Brain microvascular endothelial cell (primary cell): Measurements from ENCODE around the gene CAPN9.

Experiments used
- DNase-seq: peaks from one replicate; pipeline ENCODE4 v3.0.0-alpha.2; 2020
- H3K27ac ChIP-seq: fragments of 250-450 bp; sonication (Bioruptor Pico); 2 replicates; pipeline ENCODE4 v1.5.1; 2020; ENCODE audit warnings: mild to moderate bottlenecking, moderate library complexity
- H3K27me3 ChIP-seq: fragments of 250-450 bp; sonication (Bioruptor Pico); replicated peaks from 2 replicates; pipeline ENCODE4 v1.5.1; 2020; ENCODE audit warnings: mild to moderate bottlenecking
- H3K36me3 ChIP-seq: fragments of 250-450 bp; sonication (Bioruptor Pico); replicated peaks from 2 replicates; pipeline ENCODE4 v1.5.1; 2020; ENCODE audit warnings: mild to moderate bottlenecking
- H3K4me3 ChIP-seq: 2 replicates; pipeline ENCODE4 v1.5.1; 2011; ENCODE audit warnings: low read depth, mild to moderate bottlenecking, control low read depth, low read length, moderate library complexity
- CTCF ChIP-seq: IDR thresholded peaks from 2 replicates; pipeline ENCODE4 v1.5.1; 2011; ENCODE audit warnings: low read depth, mild to moderate bottlenecking, moderate library complexity, low read length, control low read depth, inconsistent platforms; ENCODE audit errors: missing control alignments
- in situ Hi-C: cut with HindIII; loops from 2 replicates; pipeline ENCODE4 v1.10.0; 2017; ENCODE audit warnings: low sequenced_read_pairs, low pct_ligation_motif_present

CAPN9 gene

GRCh38 chr1:230818367-230818766, 71.2 kb downstream of the CAPN9 start:
- Histone ChIP-seq H3K27ac (no peak overlapping the region), H3K36me3 (no peaks in the 10 kb centered on the region), H3K27me3 (no peaks in the 10 kb centered on the region), H3K4me3 (no peak overlapping the region)
- in situ Hi-C loops = loop anchor here (25.0 kb wide), 1 partner anchor 394 kb away; no protein-coding TSS in a partner anchor
- DNase-seq = no peak
- TF ChIP-seq CTCF = no peak

- no peak overlapping the region for H3K4me3 ChIP-seq
- in situ Hi-C loops = loop anchor here (25.0 kb wide), 1 partner anchor 393 kb away; no protein-coding TSS in a partner anchor
- TF ChIP-seq CTCF = no peak
- no peaks in the 10 kb centered on the region for H3K36me3 ChIP-seq
- H3K27me3 ChIP-seq = no peaks in the 10 kb centered on the region
- DNase-seq = no peak
- no peak overlapping the region for H3K27ac ChIP-seq
Observed at GRCh38 chr1:230818901-230819300, 71.7 kb downstream of the CAPN9 start.

- H3K27ac ChIP-seq = no peak overlapping the region
- H3K36me3 ChIP-seq = no peaks in the 10 kb centered on the region
- H3K27me3 ChIP-seq = no peaks in the 10 kb centered on the region
- H3K4me3 ChIP-seq = no peak overlapping the region
- in situ Hi-C loops = loop anchor here (25.0 kb wide), 1 partner anchor 392 kb away; no protein-coding TSS in a partner anchor
- no peak for DNase-seq
- no peak for TF ChIP-seq CTCF
Observed at GRCh38 chr1:230819976-230820375, 72.8 kb downstream of the CAPN9 start.

GRCh38 chr1:230820568-230820967, 73.4 kb downstream of the CAPN9 start:
- Histone ChIP-seq H3K27ac (no peak overlapping the region), H3K4me3 (no peak overlapping the region), H3K27me3 (no peaks in the 10 kb centered on the region), H3K36me3 (no peaks in the 10 kb centered on the region)
- in situ Hi-C loops = loop anchor here (25.0 kb wide), 1 partner anchor 392 kb away; no protein-coding TSS in a partner anchor
- DNase-seq = no peak
- no peak for TF ChIP-seq CTCF

- no peak overlapping the region for H3K27ac ChIP-seq
- H3K36me3 ChIP-seq = no peaks in the 10 kb centered on the region
- no peak for DNase-seq
- no peak for TF ChIP-seq CTCF
- no peak overlapping the region for H3K4me3 ChIP-seq
- H3K27me3 ChIP-seq = no peaks in the 10 kb centered on the region
- in situ Hi-C loops = loop anchor here (25.0 kb wide), 1 partner anchor 391 kb away; no protein-coding TSS in a partner anchor
Observed at GRCh38 chr1:230821346-230821745, 74.2 kb downstream of the CAPN9 start.

GRCh38 chr1:230822092-230822581, 74.9 kb downstream of the CAPN9 start:
- Histone ChIP-seq H3K4me3 (no peak overlapping the region), H3K27me3 (no peaks in the 10 kb centered on the region), H3K36me3 (no peaks in the 10 kb centered on the region), H3K27ac (no peak overlapping the region)
- TF ChIP-seq CTCF = no peak
- no peak for DNase-seq
- in situ Hi-C loops = loop anchor here (25.0 kb wide), 1 partner anchor 390 kb away; no protein-coding TSS in a partner anchor
